ENCODE measurements around the gene ASCC2. TPM values are rescaled to one million over a fixed set of nuclear protein-coding genes. Genes with fewer than 3 reads are reported as not detected.

Gene ASCC2
- total RNA-seq, 2 donors from 2014 or later: 44.2 to 45.5 TPM

DNA sequence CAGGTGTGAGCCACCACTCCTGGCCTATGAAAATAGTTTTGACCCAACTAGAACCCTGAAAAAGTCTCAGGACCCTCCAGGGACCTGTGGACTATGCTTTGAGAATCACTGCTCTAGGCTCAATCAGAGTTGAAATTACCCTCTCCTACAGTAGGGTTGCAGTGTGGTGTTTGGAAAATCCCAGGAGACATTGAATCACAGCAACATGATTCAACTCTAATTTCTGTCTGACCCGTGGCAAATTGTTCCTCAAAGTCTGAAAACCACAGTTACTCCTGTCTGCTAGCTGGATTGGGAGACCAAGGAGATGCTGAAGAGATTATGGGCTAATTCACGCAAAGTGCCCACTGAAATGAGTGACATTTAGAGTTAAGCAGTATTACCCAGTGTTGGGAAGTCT, 39.5 kb upstream of the ASCC2 start:
- DNase-seq: no peak
- Histone ChIP-seq H3K4me1 (ENCODE audit: control insufficient read depth, insufficient read depth, low read length) (no peaks in the 10 kb centered on the region), H3K9ac (ENCODE audit: extremely low read depth, low read length, poor library complexity, severe bottlenecking) (no peak overlapping the region), H3K27ac (ENCODE audit: low read depth, low read length) (no peak overlapping the region), H3K36me3 (ENCODE audit: control insufficient read depth, insufficient read depth, low read length) (no peaks in the 10 kb centered on the region), H3K4me3 (ENCODE audit: low read length) (no peak overlapping the region), H3K27me3 (ENCODE audit: control insufficient read depth, insufficient read depth, low read length, poor library complexity, severe bottlenecking) (no peaks in the 10 kb centered on the region), H3K9me3 (ENCODE audit: control insufficient read depth, low read length) (no peaks in the 10 kb centered on the region)
- peaks cover 6% of the 10 kb centered on the region for H3K27me3 Mint-ChIP-seq (ENCODE audit: insufficient read depth)
- no peaks in the 10 kb centered on the region for H3K9me3 Mint-ChIP-seq
- no peak for TF ChIP-seq CTCF (conservative IDR thresholded peaks at IDR 0.05)
- H3K4me3 Mint-ChIP-seq: no peak overlapping the region
- H3K27ac Mint-ChIP-seq: no peak overlapping the region
- 87 to 94% methylated on average over 2 of the region's 2 CpGs for WGBS, 2 experiments (ENCODE audit: insufficient coverage in 1 of 2, insufficient read length in 1 of 2)
- H3K4me1 Mint-ChIP-seq: peaks cover under 1% of the 10 kb centered on the region
- no peaks in the 10 kb centered on the region for H3K36me3 Mint-ChIP-seq (ENCODE audit: low read depth)

DNA sequence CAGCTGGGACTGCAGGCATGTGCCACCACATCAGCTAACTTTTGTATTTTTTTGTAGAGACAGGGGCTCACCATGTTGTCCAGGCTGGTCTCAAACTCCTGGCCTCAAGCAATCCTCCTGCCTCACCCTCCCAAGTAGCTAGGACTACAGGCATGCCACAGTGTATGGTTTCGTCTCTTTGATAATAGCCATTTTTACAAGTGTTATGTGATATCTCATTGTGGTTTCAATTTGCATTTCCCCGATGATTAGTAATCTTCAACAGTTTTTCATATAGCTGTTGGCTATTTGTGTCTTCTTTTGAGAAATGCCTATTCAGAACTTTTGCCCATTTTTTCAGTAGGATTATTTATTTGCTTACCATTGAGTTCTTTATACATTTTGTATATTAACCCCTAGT, 35.9 kb upstream of the ASCC2 start:
- H3K36me3 Mint-ChIP-seq (ENCODE audit: low read depth): no peaks in the 10 kb centered on the region
- no peaks in the 10 kb centered on the region for H3K27me3 ChIP-seq (ENCODE audit: control insufficient read depth, insufficient read depth, low read length, poor library complexity, severe bottlenecking)
- H3K27me3 Mint-ChIP-seq (ENCODE audit: insufficient read depth): peaks cover 5% of the 10 kb centered on the region

GRCh38 chr22:29872989-29873388, 34.9 kb upstream of the ASCC2 start:
- Mint-ChIP-seq H3K9me3 (no peaks in the 10 kb centered on the region), H3K27me3 (ENCODE audit: insufficient read depth) (peaks cover 3% of the 10 kb centered on the region), H3K4me3 (no peak overlapping the region), H3K27ac (no peak overlapping the region), H3K4me1 (peaks cover 15% of the 10 kb centered on the region), H3K36me3 (ENCODE audit: low read depth) (no peaks in the 10 kb centered on the region)
- no peak overlapping the region for H3K27ac ChIP-seq (ENCODE audit: low read depth, low read length)
- no peaks in the 10 kb centered on the region for H3K9me3 ChIP-seq (ENCODE audit: control insufficient read depth, low read length)
- H3K27me3 ChIP-seq (ENCODE audit: control insufficient read depth, insufficient read depth, low read length, poor library complexity, severe bottlenecking): no peaks in the 10 kb centered on the region
- H3K36me3 ChIP-seq (ENCODE audit: control insufficient read depth, insufficient read depth, low read length): no peaks in the 10 kb centered on the region
- no peak overlapping the region for H3K4me3 ChIP-seq (ENCODE audit: low read length)
- TF ChIP-seq CTCF (conservative IDR thresholded peaks at IDR 0.05): no peak
- H3K4me1 ChIP-seq (ENCODE audit: control insufficient read depth, insufficient read depth, low read length): no peaks in the 10 kb centered on the region
- no peak overlapping the region for H3K9ac ChIP-seq (ENCODE audit: extremely low read depth, low read length, poor library complexity, severe bottlenecking)
- DNase-seq: no peak
- WGBS, 2 experiments (ENCODE audit: insufficient coverage in 1 of 2, insufficient read length in 1 of 2): 88 to 92% methylated on average over 4 to 5 of the region's 5 CpGs

More for the DNA sequence above, 35.9 kb upstream of the ASCC2 start:
- Mint-ChIP-seq H3K4me3 (no peak overlapping the region), H3K27ac (no peak overlapping the region), H3K4me1 (peaks cover 15% of the 10 kb centered on the region), H3K9me3 (no peaks in the 10 kb centered on the region)
- no peaks in the 10 kb centered on the region for H3K9me3 ChIP-seq (ENCODE audit: control insufficient read depth, low read length)
- no peak overlapping the region for H3K27ac ChIP-seq (ENCODE audit: low read depth, low read length)
- no peak for DNase-seq
- 85% methylated on average over 2 of the region's 2 CpGs; no CpG with 5 or more reads in 1 of the 2 experiments for WGBS, 2 experiments (ENCODE audit: insufficient coverage in 1 of 2, insufficient read length in 1 of 2)
- no peaks in the 10 kb centered on the region for H3K4me1 ChIP-seq (ENCODE audit: control insufficient read depth, insufficient read depth, low read length)
- no peak overlapping the region for H3K4me3 ChIP-seq (ENCODE audit: low read length)
- no peak overlapping the region for H3K9ac ChIP-seq (ENCODE audit: extremely low read depth, low read length, poor library complexity, severe bottlenecking)
- H3K36me3 ChIP-seq (ENCODE audit: control insufficient read depth, insufficient read depth, low read length): no peaks in the 10 kb centered on the region
- no peak for TF ChIP-seq CTCF (conservative IDR thresholded peaks at IDR 0.05)
